T-helper 2 cell treated with Interferon-gamma antibody and Interleukin-4, amounts not matched to agents 100 ng/mL and 5 ng/mL, for 36 hours (primary cell): ENCODE data around the gene EIF1. TPM values are rescaled to one million over a fixed set of nuclear protein-coding genes. Genes with fewer than 3 reads are reported as not detected.

Experiments
- intact Hi-C: fragments of 100-400 bp; cut with micrococcal nuclease; formaldehyde crosslinking; loops from one replicate; pipeline ENCODE4 v1.15.1; 2023
- total RNA-seq: library from RNA; stranded (reverse); gene quantifications from 2 replicates; pipeline ENCODE4 v1.2.3, GENCODE V29; 2022

EIF1 gene
- total RNA-seq, 1 donor from 2014 or later, result 751 TPM

GRCh38 chr17:41731836-41732235, 43.2 kb downstream of the EIF1 start:
- intact Hi-C loops, result loop anchor here (10.0 kb wide), 2 partner anchors 293 to 383 kb away; partner anchors contain the start of genes DHX58 and NKIRAS2

- intact Hi-C loops, result loop anchor here (10.0 kb wide), 2 partner anchors 291 to 381 kb away; partner anchors contain the start of genes DHX58 and NKIRAS2
Observed at GRCh38 chr17:41733348-41734138, 44.9 kb downstream of the EIF1 start.

GRCh38 chr17:41734139-41734948, 45.7 kb downstream of the EIF1 start, which contains the start of gene HAP1:
HAP1 (minus strand) TSS chr17:41734643; CDS start chr17:41734634, 9 bp downstream.
- intact Hi-C loops, result loop anchor here (10.0 kb wide), 2 partner anchors 290 to 380 kb away; partner anchors contain the start of genes DHX58 and NKIRAS2

- intact Hi-C loops, result loop anchor here (5.0 to 10.0 kb wide), 4 partner anchors 52 to 380 kb away; partner anchors contain the start of genes DHX58, JUP and NKIRAS2
Observed at GRCh38 chr17:41734949-41735313, 46.2 kb downstream of the EIF1 start.

- intact Hi-C loops, result loop anchor here (5.0 to 10.0 kb wide), 4 partner anchors 52 to 379 kb away; partner anchors contain the start of genes DHX58, JUP and NKIRAS2
Observed at GRCh38 chr17:41735744-41736143, 47.1 kb downstream of the EIF1 start.

GRCh38 chr17:41736983-41737679, 48.4 kb downstream of the EIF1 start:
- intact Hi-C loops, result loop anchor here (5.0 to 10.0 kb wide), 4 partner anchors 50 to 378 kb away; partner anchors contain the start of genes DHX58, JUP and NKIRAS2

GRCh38 chr17:41737680-41738023, 49.0 kb downstream of the EIF1 start:
- intact Hi-C loops, result loop anchor here (1.0 to 10.0 kb wide), 6 partner anchors 50 to 377 kb away; partner anchors contain the start of genes DHX58, JUP and NKIRAS2

GRCh38 chr17:41738077-41738800, 49.6 kb downstream of the EIF1 start:
- intact Hi-C loops, result loop anchor here (1.0 to 10.0 kb wide), 6 partner anchors 49 to 377 kb away; partner anchors contain the start of genes DHX58, JUP and NKIRAS2

GRCh38 chr17:41738801-41739112, 50.1 kb downstream of the EIF1 start:
- intact Hi-C loops, result loop anchor here (1.0 to 10.0 kb wide), 6 partner anchors 49 to 376 kb away; partner anchors contain the start of genes DHX58, JUP and NKIRAS2

GRCh38 chr17:41739661-41740352, 51.1 kb downstream of the EIF1 start:
- intact Hi-C loops, result loop anchor here (2.0 to 10.0 kb wide), 5 partner anchors 47 to 375 kb away; partner anchors contain the start of genes DHX58, JUP and NKIRAS2

- intact Hi-C loops, result no loop called here
Observed at GRCh38 chr17:41740506-41740905, 51.8 kb downstream of the EIF1 start.

- intact Hi-C loops, result no loop called here
Observed at GRCh38 chr17:41741709-41742108, 53.0 kb downstream of the EIF1 start.

Other genes starting within 250 kb of the EIF1 start
- not detected in 2 replicates for gene KRT38, start 247.9 kb upstream of the EIF1 start, total RNA-seq
- gene KRT32, start 221.5 kb upstream of the EIF1 start, total RNA-seq, result not detected in 2 replicates
- not detected in 2 replicates for gene KRT35, start 207.7 kb upstream of the EIF1 start, total RNA-seq
- gene KRT36, start 199.0 kb upstream of the EIF1 start, total RNA-seq, result not detected in 2 replicates
- gene KRT13, start 183.3 kb upstream of the EIF1 start, total RNA-seq, result not detected in 2 replicates
- not detected in 2 replicates for gene KRT15, start 170.0 kb upstream of the EIF1 start, total RNA-seq
- not detected in 2 replicates for gene KRT19, start 160.6 kb upstream of the EIF1 start, total RNA-seq
- gene KRT9, start 116.8 kb upstream of the EIF1 start, total RNA-seq, result not detected in 2 replicates
- not detected in 2 replicates for gene KRT14, start 102.0 kb upstream of the EIF1 start, total RNA-seq
- gene KRT16, start 76.1 kb upstream of the EIF1 start, total RNA-seq, result not detected in 2 replicates
- gene KRT17, start 64.3 kb upstream of the EIF1 start, total RNA-seq, result 0.86 TPM in 1 of 2 replicates, not detected in the other
- not detected in 2 replicates for gene GAST, start 23.4 kb downstream of the EIF1 start, total RNA-seq
- gene HAP1, start 45.8 kb downstream of the EIF1 start, total RNA-seq, result 0.36 TPM in 2 replicates
- 0.73 and 0.93 TPM in 2 replicates for gene JUP, start 97.8 kb downstream of the EIF1 start, total RNA-seq
- 3.8 and 6.1 TPM in 2 replicates for gene P3H4, start 123.1 kb downstream of the EIF1 start, total RNA-seq
- gene FKBP10, start 124.1 kb downstream of the EIF1 start, total RNA-seq, result 0.27 and 0.36 TPM in 2 replicates
- gene NT5C3B, start 147.3 kb downstream of the EIF1 start, total RNA-seq, result 42.8 and 43.4 TPM in 2 replicates
- 0.07 and 0.09 TPM in 2 replicates for gene KLHL10, start 148.9 kb downstream of the EIF1 start, total RNA-seq
- gene KLHL11, start 176.5 kb downstream of the EIF1 start, total RNA-seq, result 20.4 and 22.1 TPM in 2 replicates
- 182 and 188 TPM in 2 replicates for gene ACLY, start 230.1 kb downstream of the EIF1 start, total RNA-seq
- gene ODAD4, start 241.7 kb downstream of the EIF1 start, total RNA-seq, result 0.66 and 0.73 TPM in 2 replicates